Activated naive CD4-positive, alpha-beta T cell treated with anti-CD3 and anti-CD28 coated beads, Interleukin-2, amount 50 U/mL, for 24 hours (primary cell): Measurements from ENCODE around the gene GPR119.
A peak's percentile ranks its signal among the peaks of the same experiment; 100 is the strongest.
"Not testable (repeated sequence)": the region's sequence is repeated elsewhere in the genome, so short reads cannot be mapped to it uniquely, and the experiment has no call there.

Experiments used
- H3K27ac Mint-ChIP-seq: one replicate; pipeline ENCODE4 v1.8.0; 2021; ENCODE audit warnings: mild to moderate bottlenecking, mixed read lengths
- H3K27me3 Mint-ChIP-seq: one replicate; pipeline ENCODE4 v1.8.0; 2021; ENCODE audit warnings: mixed read lengths
- H3K36me3 Mint-ChIP-seq: one replicate; pipeline ENCODE4 v1.8.0; 2021; ENCODE audit warnings: mixed read lengths
- H3K4me1 Mint-ChIP-seq: one replicate; pipeline ENCODE4 v1.8.0; 2021; ENCODE audit warnings: mixed read lengths
- H3K4me3 Mint-ChIP-seq: one replicate; pipeline ENCODE4 v1.8.0; 2021; ENCODE audit warnings: mild to moderate bottlenecking, mixed read lengths
- H3K9me3 Mint-ChIP-seq: one replicate; pipeline ENCODE4 v1.8.0; 2021; ENCODE audit warnings: mixed read lengths

The GPR119 gene

DNA sequence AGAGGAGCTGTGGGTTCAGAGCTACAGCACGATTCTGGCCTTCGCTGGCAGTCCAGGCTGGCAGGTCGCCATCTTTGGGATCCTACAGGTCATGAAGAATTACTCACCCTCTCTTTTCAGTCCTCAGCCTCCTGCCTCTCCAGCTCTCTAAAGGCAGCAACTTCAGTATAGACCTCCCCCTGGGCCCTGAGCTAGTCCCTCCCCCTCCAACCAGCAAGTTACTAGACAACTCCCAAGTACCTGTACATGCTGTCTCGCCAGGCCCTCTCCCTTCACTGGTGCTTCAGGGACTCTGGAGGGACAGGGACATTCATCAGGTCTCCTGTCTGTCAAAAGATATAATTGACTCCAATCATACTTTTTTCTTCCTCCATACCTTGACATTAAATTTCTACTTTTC lies at the start of gene GPR119:
Gene GPR119, minus strand, starts transcription at position 155 of the 400 bp plus-strand sequence. CDS start 227 bp downstream, outside the sequence.
- H3K27ac Mint-ChIP-seq, result no peak within 1 kb of the TSS
- no peak within 1 kb of the TSS for H3K4me3 Mint-ChIP-seq
- H3K9me3 Mint-ChIP-seq, result no peaks in the 10 kb centered on the region
- H3K27me3 Mint-ChIP-seq, result no peaks in the 10 kb centered on the region
- no peaks in the 10 kb centered on the region for H3K4me1 Mint-ChIP-seq
- no peaks in the 10 kb centered on the region for H3K36me3 Mint-ChIP-seq

DNA sequence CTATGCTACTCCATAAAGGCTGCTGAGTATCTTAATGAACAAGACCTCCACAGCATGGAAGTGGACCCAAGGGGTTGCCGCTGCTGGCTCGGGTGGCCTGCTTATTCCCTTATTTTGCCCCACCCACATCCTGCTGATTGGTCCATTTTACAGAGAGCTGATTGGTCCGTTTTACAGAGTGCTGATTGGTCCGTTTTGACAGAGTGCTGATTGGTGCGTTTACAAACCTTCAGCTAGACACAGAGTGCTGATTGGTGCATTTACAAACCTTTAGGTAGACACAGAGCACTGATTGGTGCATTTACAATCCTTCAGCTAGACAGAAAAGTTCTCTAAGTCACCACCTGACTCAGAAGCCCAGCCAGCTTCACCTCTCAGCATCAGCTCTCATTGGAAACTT lies 43.8 kb upstream of the GPR119 start:
- not testable (repeated sequence) for H3K9me3 Mint-ChIP-seq, H3K27me3 Mint-ChIP-seq, H3K4me1 Mint-ChIP-seq, H3K27ac Mint-ChIP-seq, H3K36me3 Mint-ChIP-seq, H3K4me3 Mint-ChIP-seq

DNA sequence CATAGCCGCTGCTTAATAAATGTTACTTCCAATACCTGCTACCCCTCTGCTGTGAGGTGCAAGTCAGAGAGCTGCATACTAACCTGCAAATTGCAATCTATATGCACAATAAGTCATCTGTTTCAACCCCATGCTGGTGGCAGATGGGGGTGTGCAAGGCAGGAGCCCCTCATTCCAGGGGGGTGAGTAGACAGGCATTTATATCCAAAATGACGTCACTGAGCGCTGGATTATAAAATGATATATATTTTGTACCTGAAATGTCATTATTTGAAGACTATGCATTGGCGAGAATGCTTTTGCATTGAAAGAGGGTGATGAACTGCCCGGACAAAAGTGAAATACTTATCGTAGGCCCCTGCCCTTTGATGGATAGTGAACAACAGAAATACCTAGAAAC lies 41.1 kb upstream of the GPR119 start:
- H3K9me3 Mint-ChIP-seq, result no peaks in the 10 kb centered on the region
- H3K4me1 Mint-ChIP-seq, result no peaks in the 10 kb centered on the region
- no peak overlapping the region for H3K4me3 Mint-ChIP-seq
- H3K27me3 Mint-ChIP-seq, result no peaks in the 10 kb centered on the region
- no peak overlapping the region for H3K27ac Mint-ChIP-seq
- H3K36me3 Mint-ChIP-seq, result no peaks in the 10 kb centered on the region

DNA sequence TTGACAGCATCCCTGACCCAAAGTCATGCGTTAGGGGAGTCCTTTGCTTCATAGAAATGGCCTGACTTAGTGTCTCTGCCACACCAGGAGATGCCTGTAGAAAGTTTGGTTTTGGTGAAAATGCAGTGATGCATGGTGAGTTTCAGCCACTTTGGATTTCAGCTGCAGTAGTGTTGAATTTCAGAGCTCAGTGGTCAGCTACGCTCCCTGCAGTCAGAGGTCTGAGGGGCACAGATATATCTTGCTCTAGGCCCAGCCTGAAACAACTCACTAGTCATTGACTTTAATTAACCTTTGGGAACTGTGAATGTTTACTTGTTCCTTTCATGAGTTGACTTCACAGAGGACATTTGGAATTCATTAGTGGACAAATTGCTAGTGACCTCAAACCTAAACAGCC lies 33.8 kb upstream of the GPR119 start:
- Mint-ChIP-seq H3K9me3 (no peaks in the 10 kb centered on the region), H3K27me3 (no peaks in the 10 kb centered on the region), H3K4me1 (no peaks in the 10 kb centered on the region), H3K36me3 (peaks cover 2% of the 10 kb centered on the region), H3K27ac (no peak overlapping the region), H3K4me3 (no peak overlapping the region)

DNA sequence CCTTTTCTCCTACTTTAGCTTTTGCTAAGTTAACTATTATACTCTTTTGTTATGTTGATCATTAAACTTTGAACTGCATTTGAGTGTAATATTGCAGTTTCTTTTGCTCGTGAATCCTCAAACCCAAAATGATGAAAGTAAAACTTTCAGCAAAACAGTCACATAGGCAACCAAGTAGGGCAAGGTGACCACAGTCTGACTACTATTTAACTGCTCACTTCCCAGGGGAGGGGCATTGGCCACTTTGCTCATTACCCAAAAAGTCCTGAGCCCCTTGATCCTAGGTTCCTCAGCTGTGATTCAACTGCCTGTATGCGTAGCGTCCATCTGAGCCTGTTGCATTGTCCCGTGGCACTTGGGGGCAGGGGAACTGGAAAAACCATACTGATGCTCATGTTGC lies 33.3 kb upstream of the GPR119 start:
- Mint-ChIP-seq H3K36me3 (peaks cover 4% of the 10 kb centered on the region), H3K27ac (no peak overlapping the region), H3K27me3 (no peaks in the 10 kb centered on the region), H3K4me1 (no peaks in the 10 kb centered on the region), H3K9me3 (no peaks in the 10 kb centered on the region), H3K4me3 (no peak overlapping the region)

DNA sequence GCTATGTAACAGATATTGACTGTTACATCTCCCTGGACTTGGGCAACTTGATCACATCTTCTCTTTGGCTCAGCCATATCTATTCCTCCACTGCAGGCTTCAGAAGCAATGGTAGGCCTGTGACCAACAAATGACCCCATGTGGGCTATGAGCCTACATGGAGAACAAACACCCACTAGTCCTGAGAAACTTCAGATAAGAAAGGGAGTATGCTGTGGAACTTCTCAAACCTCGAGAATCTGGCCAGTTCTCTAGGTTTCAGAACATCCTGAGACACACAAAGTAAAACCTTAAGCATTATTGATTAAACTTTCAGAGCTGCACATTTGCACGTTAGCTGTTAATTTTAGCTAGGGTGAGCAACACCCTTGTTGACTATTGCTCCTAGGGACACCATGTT lies 32.6 kb upstream of the GPR119 start:
- Mint-ChIP-seq H3K9me3 (no peaks in the 10 kb centered on the region), H3K4me1 (no peaks in the 10 kb centered on the region), H3K27ac (no peak overlapping the region), H3K4me3 (no peak overlapping the region), H3K27me3 (no peaks in the 10 kb centered on the region), H3K36me3 (peaks cover 4% of the 10 kb centered on the region)

DNA sequence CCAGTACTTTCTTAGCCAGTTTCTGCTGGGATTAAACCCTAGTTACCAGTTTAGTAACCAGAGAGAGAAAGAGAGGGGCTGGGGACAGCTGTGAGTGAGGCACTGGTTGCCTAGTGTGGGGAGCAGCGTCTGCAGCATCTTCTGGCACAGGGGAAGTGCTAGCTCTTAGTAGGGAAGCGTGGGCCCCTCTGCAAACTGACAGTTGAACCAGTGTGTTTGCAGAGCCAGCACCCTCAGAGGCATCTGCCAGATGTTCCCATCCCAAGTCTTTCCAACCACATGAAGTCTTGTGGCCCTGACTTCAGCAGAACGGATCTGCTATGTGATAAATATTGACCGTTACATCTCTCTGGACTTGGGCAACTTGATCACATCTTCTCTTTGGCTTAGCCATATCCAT lies 31.3 kb upstream of the GPR119 start:
- Mint-ChIP-seq H3K9me3 (no peaks in the 10 kb centered on the region), H3K4me3 (no peak overlapping the region), H3K27me3 (no peaks in the 10 kb centered on the region), H3K4me1 (no peaks in the 10 kb centered on the region), H3K36me3 (peaks cover 4% of the 10 kb centered on the region), H3K27ac (no peak overlapping the region)

DNA sequence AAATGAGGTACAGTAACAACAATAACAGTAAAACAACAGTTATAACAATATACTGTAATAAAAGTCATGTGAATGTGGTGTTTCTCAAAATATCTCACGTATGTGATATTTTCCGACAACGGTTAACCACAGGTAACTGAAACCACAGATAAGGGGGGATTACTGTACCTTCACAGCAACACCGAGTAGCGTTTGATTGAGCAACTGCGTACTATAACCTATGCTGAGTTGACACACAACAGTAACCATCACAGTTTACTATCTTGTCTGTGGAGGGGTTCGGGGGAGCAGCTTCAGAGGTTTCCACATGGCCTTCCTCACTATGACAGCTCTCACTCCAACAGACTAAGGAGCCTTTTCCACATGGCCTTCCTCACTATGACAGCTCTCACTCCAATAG lies 29.7 kb upstream of the GPR119 start:
- H3K9me3 Mint-ChIP-seq, result no peaks in the 10 kb centered on the region
- no peaks in the 10 kb centered on the region for H3K4me1 Mint-ChIP-seq
- H3K4me3 Mint-ChIP-seq, result no peak overlapping the region
- no peaks in the 10 kb centered on the region for H3K27me3 Mint-ChIP-seq
- H3K27ac Mint-ChIP-seq, result no peak overlapping the region
- peaks cover 4% of the 10 kb centered on the region for H3K36me3 Mint-ChIP-seq

DNA sequence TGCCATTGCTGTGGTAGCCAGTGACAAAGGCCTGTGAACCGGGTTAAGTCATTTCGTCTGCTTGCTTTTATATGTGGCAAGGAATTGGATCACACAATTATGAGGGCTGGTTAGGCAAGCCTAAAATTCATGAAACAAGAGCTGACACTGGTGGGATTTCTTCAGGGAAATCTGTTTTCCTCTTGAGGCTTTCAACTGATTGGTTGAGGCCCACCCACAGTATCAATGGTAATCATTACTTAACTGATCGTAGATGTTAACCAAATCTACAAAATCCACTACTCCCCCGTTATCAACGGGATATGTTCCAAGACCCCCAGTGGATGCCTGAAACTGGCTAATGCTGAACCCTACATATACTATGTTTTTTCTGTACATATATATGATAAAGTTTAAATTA lies 29.3 kb upstream of the GPR119 start:
- Mint-ChIP-seq H3K4me1 (no peaks in the 10 kb centered on the region), H3K4me3 (no peak overlapping the region), H3K9me3 (no peaks in the 10 kb centered on the region), H3K27ac (no peak overlapping the region), H3K27me3 (no peaks in the 10 kb centered on the region), H3K36me3 (peaks cover 4% of the 10 kb centered on the region)

DNA sequence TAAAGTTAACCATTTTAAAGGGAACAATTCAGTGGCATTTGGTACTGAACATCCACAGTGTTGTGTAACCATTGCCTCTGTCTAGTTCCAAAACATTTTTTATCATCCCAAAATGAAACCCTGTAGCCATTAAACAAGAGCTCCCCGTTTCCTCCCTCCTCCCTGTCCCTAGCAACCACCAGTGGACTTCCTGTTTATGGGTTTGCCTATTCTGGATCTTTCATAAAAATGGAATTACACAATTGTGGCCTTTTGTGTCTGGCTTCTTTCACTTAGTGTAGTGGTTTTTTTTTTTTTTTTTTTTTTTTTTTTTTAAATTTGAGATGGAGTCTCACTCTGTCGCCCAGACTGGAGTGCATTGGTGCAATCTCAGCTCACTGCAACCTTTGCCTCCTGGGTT lies 27.9 kb upstream of the GPR119 start:
- no peak overlapping the region for H3K4me3 Mint-ChIP-seq
- no peak overlapping the region for H3K27ac Mint-ChIP-seq
- H3K9me3 Mint-ChIP-seq, result no peaks in the 10 kb centered on the region
- no peaks in the 10 kb centered on the region for H3K27me3 Mint-ChIP-seq
- peaks cover 4% of the 10 kb centered on the region for H3K36me3 Mint-ChIP-seq
- no peaks in the 10 kb centered on the region for H3K4me1 Mint-ChIP-seq

DNA sequence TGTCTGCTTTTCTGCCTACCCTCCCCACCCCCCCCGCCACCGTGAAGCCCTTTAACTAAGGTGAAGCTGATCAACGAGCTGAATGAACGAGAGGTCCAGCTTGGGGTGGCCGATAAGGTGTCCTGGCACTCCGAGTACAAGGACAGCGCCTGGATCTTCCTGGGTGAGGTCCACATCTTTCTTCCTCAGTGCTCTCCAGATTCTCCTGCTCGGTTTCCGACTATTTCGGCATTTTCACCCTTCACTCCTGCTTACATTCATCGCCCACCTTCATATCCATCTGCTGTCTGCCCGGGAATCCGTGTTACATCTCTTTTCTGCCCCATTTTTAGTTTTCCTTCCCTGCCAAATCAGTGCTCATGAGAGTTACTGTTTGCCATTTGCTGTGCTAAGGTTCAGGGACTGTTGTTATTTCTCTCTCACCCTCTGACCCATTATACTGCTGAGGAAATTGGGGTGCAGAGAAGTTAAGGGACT lies 16.8 kb upstream of the GPR119 start:
- Mint-ChIP-seq H3K27ac (peak overlapping the region; percentile 94), H3K27me3 (no peaks in the 10 kb centered on the region), H3K4me3 (peak overlapping the region; percentile 94), H3K4me1 (peaks cover 18% of the 10 kb centered on the region), H3K9me3 (no peaks in the 10 kb centered on the region), H3K36me3 (no peaks in the 10 kb centered on the region)

DNA sequence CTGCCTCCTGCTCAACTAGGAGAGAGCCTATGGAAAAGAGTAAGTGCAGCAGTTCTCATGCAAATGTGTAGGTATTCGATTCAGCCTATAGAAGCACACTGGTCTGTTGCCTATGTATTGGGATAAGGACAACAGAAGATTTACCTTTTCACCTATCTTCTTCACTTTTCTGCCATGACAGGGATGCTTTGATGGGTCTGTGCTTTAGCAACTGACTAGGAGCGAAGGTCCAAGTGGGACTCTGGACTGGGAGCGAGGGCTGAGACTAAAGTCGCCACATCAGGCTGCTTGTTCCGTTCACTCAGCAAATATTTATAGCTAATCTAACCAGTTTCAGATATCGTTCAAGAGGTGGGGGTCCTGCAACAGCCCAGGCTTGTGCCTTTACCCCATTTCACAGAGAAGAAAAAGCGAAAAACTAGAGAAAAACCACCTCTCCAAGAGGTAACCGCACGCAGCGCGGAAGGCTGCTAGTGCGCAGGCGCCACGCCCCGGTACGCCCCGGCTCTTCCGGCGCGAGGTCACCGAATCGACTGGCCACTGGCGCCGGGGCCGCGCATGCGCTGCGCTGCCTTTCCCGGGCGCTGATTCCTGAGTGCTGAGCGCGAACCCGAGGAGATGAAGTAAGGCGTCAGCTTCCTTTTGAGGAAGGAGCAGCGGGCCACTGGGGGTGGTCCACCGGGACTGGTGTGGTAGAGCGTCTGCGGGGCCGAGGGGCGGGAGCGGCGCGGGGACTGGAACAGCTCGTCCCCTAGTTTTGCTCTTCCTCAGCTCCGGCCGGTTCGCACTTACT lies 16.1 kb upstream of the GPR119 start, which contains the start of gene RBMX2:
Gene RBMX2, plus strand, starts transcription at position 573 of the 793 bp plus-strand sequence. Its CDS starts 46 bp downstream, at position 619.
- Mint-ChIP-seq H3K27ac (peak within 1 kb of the TSS; percentile 94), H3K27me3 (no peaks in the 10 kb centered on the region), H3K36me3 (no peaks in the 10 kb centered on the region)

DNA sequence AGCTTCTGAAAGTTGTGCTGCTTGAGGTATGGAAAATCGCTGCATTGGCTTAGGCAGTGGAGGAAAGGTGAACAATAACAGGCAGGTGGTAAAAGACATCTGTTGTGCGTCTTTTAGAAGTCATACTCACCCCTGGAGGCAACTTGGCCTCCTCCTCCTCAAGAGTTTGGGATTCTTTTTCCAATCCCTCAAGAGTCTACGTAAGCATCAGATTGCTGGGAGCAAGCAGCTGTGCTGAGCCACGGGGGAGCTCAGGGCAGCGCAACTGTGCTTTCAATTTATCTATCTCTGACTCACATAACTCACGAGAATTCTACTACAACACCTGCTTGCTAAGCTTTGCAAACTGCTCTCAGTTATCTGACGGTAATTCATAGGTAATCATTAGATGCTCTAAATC lies 9.9 kb upstream of the GPR119 start:
- Mint-ChIP-seq H3K36me3 (no peaks in the 10 kb centered on the region), H3K27me3 (peaks cover 1% of the 10 kb centered on the region), H3K27ac (no peak overlapping the region), H3K9me3 (no peaks in the 10 kb centered on the region), H3K4me3 (no peak overlapping the region), H3K4me1 (no peaks in the 10 kb centered on the region)

More for the DNA sequence above, 16.1 kb upstream of the GPR119 start, which contains the start of gene RBMX2:
- no peaks in the 10 kb centered on the region for H3K9me3 Mint-ChIP-seq
- peaks cover 18% of the 10 kb centered on the region for H3K4me1 Mint-ChIP-seq
- peak within 1 kb of the TSS; percentile 94 for H3K4me3 Mint-ChIP-seq

DNA sequence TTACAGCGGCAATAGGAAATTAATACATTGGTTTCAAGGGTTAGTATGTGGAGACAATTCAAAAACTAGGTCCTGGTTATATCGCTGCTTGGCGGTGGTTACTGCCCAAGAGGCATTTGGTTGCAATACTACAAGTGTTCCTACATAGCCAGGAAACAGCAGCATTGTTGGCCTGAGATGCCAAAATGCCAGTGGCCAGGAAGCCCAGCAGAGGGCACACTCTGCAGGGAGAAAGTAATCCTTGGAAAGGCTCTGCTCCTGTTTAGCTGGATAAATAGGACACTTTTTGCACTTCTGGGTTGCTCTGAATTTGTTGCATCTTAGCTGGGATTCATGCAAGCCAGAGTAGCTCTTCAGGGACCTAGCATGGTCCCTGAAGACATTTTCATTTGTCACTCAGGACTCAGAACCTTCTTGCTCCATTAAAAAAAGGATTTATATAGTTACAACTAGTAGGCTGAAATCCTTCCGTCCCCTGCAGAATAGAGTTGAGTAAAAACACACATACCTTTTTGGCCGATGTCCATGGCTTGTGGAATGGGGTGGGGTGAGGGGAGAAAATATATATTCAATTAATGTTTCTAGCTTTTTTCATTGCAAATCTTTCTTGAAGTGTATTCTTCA lies 8.1 kb upstream of the GPR119 start:
- no peaks in the 10 kb centered on the region for H3K4me1 Mint-ChIP-seq
- H3K4me3 Mint-ChIP-seq, result no peak overlapping the region
- H3K27me3 Mint-ChIP-seq, result peaks cover 1% of the 10 kb centered on the region
- no peaks in the 10 kb centered on the region for H3K9me3 Mint-ChIP-seq
- H3K27ac Mint-ChIP-seq, result no peak overlapping the region
- H3K36me3 Mint-ChIP-seq, result no peaks in the 10 kb centered on the region

DNA sequence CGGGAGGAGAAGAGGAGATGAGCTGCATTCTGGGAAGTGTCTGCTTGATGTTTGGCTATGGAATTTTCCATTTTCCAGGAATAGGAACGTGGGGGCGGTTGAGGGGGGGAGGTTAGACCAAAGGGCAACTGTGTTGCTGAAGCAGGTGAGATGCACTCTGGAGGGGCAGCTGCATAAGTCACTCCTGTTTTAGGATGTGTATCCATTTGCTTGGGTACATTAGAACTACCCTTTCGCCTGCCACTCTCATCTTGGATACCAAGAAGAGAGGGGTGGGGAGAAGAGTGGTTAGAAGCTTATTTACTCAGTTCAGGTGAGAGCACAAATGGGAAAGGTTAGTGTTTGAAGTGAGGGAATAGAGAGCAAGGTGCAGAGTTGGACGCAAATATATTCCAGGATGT lies 934 bp upstream of the GPR119 start:
- Mint-ChIP-seq H3K4me1 (no peaks in the 10 kb centered on the region), H3K9me3 (no peaks in the 10 kb centered on the region), H3K27me3 (no peaks in the 10 kb centered on the region), H3K4me3 (no peak overlapping the region), H3K27ac (no peak overlapping the region), H3K36me3 (no peaks in the 10 kb centered on the region)

DNA sequence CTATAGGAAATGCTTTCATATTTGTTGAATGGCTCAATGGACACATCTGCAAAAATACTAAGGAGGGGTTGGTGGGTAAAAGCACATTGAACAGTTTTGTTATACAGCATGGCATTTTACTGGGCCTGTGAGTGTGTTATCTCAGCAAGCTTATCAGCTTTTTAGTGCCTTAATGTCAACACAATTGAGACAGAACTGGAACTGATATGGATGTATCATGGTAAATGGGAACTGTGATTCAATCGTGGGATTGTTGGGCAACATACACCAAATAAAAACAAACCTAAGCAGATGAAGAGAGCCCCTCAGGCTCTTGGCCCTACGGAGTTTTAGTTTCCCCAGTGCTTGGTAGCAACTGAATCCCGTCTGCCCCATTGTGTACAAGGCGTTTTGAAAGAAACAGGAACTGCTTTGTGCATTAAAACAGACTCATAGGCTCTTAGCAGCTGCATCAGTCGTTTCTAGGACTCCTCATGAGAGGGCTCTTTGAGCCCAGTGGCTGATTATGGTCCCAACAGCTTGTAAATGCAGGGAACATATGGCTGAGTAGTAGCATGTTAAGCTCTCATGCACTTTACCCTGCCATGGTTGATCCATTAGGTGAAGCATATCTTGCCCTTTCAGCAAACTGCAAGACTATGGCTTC lies 7.3 kb downstream of the GPR119 start:
- no peaks in the 10 kb centered on the region for H3K36me3 Mint-ChIP-seq
- H3K4me3 Mint-ChIP-seq, result no peak overlapping the region
- no peak overlapping the region for H3K27ac Mint-ChIP-seq
- H3K4me1 Mint-ChIP-seq, result no peaks in the 10 kb centered on the region
- no peaks in the 10 kb centered on the region for H3K27me3 Mint-ChIP-seq
- H3K9me3 Mint-ChIP-seq, result no peaks in the 10 kb centered on the region
